ENCODE results near the gene MSI2.

- TF ChIP-seq CTCF (IDR thresholded peaks at IDR 0.05), result no peak
- TF ChIP-seq POLR2A (IDR thresholded peaks at IDR 0.05), result no peak
These were observed 470.5 kb downstream of the MSI2 start for GRCh38 chr17:57726838-57727237.

Data from adrenal gland (tissue), 5 donors.